Glutamatergic neuron (in vitro differentiated cells): Measurements from ENCODE around the gene NUTF2. TPM values are rescaled to one million over a fixed set of nuclear protein-coding genes. Genes with fewer than 3 reads are reported as not detected.

Source experiments
- DNase-seq: peaks from one replicate; pipeline ENCODE4 v3.0.0; 2022
- H3K27ac Mint-ChIP-seq: one replicate; pipeline ENCODE4 v1.8.0; 2020; ENCODE audit warnings: mild to moderate bottlenecking, mixed read lengths, inconsistent platforms; ENCODE audit not compliant: unreplicated experiment
- H3K27me3 Mint-ChIP-seq: one replicate; pipeline ENCODE4 v1.8.0; 2020; ENCODE audit warnings: mild to moderate bottlenecking, moderate library complexity, mixed read lengths, inconsistent platforms; ENCODE audit not compliant: unreplicated experiment
- H3K36me3 Mint-ChIP-seq: one replicate; pipeline ENCODE4 v1.8.0; 2020; ENCODE audit warnings: mild to moderate bottlenecking, mixed read lengths, inconsistent platforms; ENCODE audit not compliant: unreplicated experiment
- H3K4me1 Mint-ChIP-seq: one replicate; pipeline ENCODE4 v1.8.0; 2020; ENCODE audit warnings: mild to moderate bottlenecking, low read depth, mixed read lengths, inconsistent platforms; ENCODE audit not compliant: unreplicated experiment
- H3K4me3 Mint-ChIP-seq: one replicate; pipeline ENCODE4 v1.8.0; 2020; ENCODE audit warnings: mild to moderate bottlenecking, mixed read lengths, inconsistent platforms; ENCODE audit not compliant: unreplicated experiment
- H3K9me3 Mint-ChIP-seq: one replicate; pipeline ENCODE4 v1.8.0; 2020; ENCODE audit warnings: mild to moderate bottlenecking, moderate library complexity, mixed read lengths, inconsistent platforms; ENCODE audit not compliant: unreplicated experiment
- total RNA-seq: library from RNA; stranded (reverse); fragmentation: NEBNext Ultra II Directional; extraction: Animal tissue kit (Norgen Biotek cat#: 25700); gene quantifications from one replicate; pipeline ENCODE4 v1.2.1, GENCODE V29; 2021; ENCODE audit not compliant: unreplicated experiment
- TF ChIP-seq, protein P1 (sequence below): fragments of 200-600 bp; sonication (generic); IDR thresholded peaks from one replicate; pipeline ENCODE4 v1.5.0; 2021; ENCODE audit not compliant: partially characterized antibody, unreplicated experiment

Gene NUTF2
- total RNA-seq, 1 donor from 2014 or later: 196 TPM

GRCh38 chr16:67873435-67874370 is 27.0 kb downstream of the NUTF2 start:
- peaks cover 3% of the 10 kb centered on the region for H3K27me3 Mint-ChIP-seq
- DNase-seq: no peak
- TF ChIP-seq, protein P1, sequence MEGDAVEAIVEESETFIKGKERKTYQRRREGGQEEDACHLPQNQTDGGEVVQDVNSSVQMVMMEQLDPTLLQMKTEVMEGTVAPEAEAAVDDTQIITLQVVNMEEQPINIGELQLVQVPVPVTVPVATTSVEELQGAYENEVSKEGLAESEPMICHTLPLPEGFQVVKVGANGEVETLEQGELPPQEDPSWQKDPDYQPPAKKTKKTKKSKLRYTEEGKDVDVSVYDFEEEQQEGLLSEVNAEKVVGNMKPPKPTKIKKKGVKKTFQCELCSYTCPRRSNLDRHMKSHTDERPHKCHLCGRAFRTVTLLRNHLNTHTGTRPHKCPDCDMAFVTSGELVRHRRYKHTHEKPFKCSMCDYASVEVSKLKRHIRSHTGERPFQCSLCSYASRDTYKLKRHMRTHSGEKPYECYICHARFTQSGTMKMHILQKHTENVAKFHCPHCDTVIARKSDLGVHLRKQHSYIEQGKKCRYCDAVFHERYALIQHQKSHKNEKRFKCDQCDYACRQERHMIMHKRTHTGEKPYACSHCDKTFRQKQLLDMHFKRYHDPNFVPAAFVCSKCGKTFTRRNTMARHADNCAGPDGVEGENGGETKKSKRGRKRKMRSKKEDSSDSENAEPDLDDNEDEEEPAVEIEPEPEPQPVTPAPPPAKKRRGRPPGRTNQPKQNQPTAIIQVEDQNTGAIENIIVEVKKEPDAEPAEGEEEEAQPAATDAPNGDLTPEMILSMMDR: no peak
- H3K9me3 Mint-ChIP-seq: peaks cover 10% of the 10 kb centered on the region
- peak overlapping the region; percentile 94 for H3K4me3 Mint-ChIP-seq
- H3K4me1 Mint-ChIP-seq: peaks cover 14% of the 10 kb centered on the region
- H3K36me3 Mint-ChIP-seq: no peaks in the 10 kb centered on the region
- H3K27ac Mint-ChIP-seq: peak overlapping the region; percentile 91

DNA sequence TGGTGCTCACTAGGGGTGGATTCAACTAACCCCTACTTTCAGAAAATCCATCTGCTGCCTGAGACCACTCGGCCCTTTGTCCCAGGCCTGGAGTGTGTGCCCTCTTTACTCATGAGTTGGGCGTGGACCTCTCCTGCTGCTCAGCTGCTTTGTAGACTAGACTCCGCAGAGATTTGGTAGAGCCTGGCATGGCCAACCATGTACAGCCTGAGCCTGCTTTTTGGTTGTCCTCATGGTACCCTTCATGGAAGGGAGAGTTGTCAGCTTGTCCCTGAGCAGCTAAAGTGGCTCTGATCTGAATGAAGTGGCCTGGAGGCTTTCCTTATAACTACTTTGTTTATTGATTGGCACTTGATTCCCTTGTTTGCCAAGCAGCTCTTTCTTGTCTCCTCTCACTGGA is 27.6 kb downstream of the NUTF2 start:
- TF ChIP-seq, protein P1: no peak
- Mint-ChIP-seq H3K27me3 (peaks cover 3% of the 10 kb centered on the region), H3K27ac (peak overlapping the region; percentile 91), H3K9me3 (peaks cover 12% of the 10 kb centered on the region), H3K4me1 (peaks cover 14% of the 10 kb centered on the region), H3K36me3 (no peaks in the 10 kb centered on the region), H3K4me3 (peak overlapping the region; percentile 94)
- no peak for DNase-seq

DNA sequence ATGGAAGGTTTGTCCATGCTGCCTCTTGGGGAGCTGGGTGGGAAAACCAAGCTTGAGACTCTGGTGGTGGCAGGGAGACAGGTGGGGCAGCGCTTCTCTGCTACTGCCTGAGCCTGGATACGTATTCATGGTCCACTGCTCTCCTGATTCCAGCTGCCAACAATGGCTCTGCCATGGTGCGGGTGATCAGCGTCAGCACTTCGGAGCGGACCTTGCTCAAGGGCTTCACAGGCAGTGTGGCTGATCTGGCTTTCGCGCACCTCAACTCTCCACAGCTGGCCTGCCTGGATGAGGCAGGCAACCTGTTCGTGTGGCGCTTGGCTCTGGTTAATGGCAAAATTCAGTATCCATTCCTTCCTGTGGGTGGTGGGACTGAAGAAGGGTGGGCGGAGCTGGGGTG is 30.3 kb downstream of the NUTF2 start:
- TF ChIP-seq, protein P1: no peak
- Mint-ChIP-seq H3K4me1 (peaks cover 14% of the 10 kb centered on the region), H3K27me3 (peaks cover 6% of the 10 kb centered on the region), H3K36me3 (no peaks in the 10 kb centered on the region), H3K9me3 (peaks cover 10% of the 10 kb centered on the region), H3K27ac (no peak overlapping the region), H3K4me3 (no peak overlapping the region)
- no peak for DNase-seq

GRCh38 chr16:67878232-67878631 is 31.5 kb downstream of the NUTF2 start:
- no peaks in the 10 kb centered on the region for H3K36me3 Mint-ChIP-seq
- no peak overlapping the region for H3K27ac Mint-ChIP-seq
- TF ChIP-seq, protein P1: no peak
- no peak for DNase-seq
- H3K4me3 Mint-ChIP-seq: no peak overlapping the region
- peaks cover 6% of the 10 kb centered on the region for H3K27me3 Mint-ChIP-seq
- peaks cover 16% of the 10 kb centered on the region for H3K4me1 Mint-ChIP-seq
- H3K9me3 Mint-ChIP-seq: peaks cover 10% of the 10 kb centered on the region

GRCh38 chr16:67878846-67879245 is 32.1 kb downstream of the NUTF2 start:
- Mint-ChIP-seq H3K4me3 (no peak overlapping the region), H3K27ac (no peak overlapping the region), H3K9me3 (peaks cover 12% of the 10 kb centered on the region), H3K36me3 (no peaks in the 10 kb centered on the region), H3K4me1 (peaks cover 15% of the 10 kb centered on the region), H3K27me3 (peaks cover 6% of the 10 kb centered on the region)
- no peak for DNase-seq
- TF ChIP-seq, protein P1: no peak
